GM12873 (cell line): Measurements from ENCODE around the gene BOLL.

Source experiments
- TF ChIP-seq, protein P1 (sequence below): IDR thresholded peaks from 2 replicates; pipeline ENCODE4 v1.5.1; 2012; ENCODE audit warnings: low read depth, mild to moderate bottlenecking, moderate library complexity, low read length, control low read depth; ENCODE audit not compliant: insufficient read depth; ENCODE audit errors: missing control alignments

The BOLL gene

DNA sequence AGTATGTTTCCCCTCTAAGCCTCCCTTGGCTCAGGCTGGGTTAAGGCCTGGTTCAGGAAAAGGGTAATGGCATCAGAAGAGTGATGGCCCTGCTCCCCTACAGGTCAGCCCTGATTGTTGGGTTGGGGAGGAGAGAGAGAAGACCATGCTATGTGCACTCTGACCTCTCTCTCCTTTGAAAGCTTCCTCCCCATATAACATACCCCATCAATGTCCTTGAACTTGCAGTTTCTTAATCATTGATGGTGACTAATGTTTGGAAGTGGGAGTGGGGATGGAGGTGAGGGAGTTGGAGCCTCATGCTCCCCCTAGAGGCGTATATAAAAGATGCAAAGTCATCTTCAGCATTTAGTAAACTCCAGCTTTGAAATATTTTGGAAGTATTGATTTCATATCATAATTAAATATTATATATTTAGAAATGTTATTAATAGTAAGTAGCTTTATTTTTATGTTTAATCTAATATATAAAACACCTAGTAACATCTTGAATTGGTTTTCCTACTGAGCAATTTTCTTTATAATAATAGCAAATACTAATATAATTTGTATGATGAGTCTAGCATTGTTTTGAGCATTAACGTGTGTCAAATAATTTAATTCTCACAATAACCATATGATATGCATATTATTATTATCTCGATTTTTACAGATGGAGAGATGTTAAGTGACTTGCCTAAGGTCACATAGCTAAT is 28.1 kb upstream of the BOLL start:
- TF ChIP-seq, protein P1, sequence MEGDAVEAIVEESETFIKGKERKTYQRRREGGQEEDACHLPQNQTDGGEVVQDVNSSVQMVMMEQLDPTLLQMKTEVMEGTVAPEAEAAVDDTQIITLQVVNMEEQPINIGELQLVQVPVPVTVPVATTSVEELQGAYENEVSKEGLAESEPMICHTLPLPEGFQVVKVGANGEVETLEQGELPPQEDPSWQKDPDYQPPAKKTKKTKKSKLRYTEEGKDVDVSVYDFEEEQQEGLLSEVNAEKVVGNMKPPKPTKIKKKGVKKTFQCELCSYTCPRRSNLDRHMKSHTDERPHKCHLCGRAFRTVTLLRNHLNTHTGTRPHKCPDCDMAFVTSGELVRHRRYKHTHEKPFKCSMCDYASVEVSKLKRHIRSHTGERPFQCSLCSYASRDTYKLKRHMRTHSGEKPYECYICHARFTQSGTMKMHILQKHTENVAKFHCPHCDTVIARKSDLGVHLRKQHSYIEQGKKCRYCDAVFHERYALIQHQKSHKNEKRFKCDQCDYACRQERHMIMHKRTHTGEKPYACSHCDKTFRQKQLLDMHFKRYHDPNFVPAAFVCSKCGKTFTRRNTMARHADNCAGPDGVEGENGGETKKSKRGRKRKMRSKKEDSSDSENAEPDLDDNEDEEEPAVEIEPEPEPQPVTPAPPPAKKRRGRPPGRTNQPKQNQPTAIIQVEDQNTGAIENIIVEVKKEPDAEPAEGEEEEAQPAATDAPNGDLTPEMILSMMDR, result peak; percentile 63

DNA sequence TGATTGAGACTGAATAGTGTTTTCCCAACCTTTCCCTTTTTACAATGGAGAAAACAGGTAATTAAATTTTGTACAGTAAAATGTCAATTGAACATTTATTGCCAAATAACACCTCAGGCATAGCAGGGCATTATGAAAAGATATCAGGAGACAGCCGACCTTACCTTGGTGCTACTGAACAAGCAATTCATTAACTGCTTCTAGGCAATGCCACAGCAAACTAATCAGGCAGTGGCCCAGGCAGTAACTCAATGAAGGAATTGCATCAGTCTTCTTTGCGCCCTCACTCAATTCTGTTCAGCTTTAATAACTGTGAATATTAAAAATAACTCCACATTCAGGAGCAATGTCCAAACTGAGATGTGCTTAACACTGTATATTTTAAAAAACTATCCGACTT is 25.4 kb upstream of the BOLL start:
- TF ChIP-seq, protein P1, result no peak

DNA sequence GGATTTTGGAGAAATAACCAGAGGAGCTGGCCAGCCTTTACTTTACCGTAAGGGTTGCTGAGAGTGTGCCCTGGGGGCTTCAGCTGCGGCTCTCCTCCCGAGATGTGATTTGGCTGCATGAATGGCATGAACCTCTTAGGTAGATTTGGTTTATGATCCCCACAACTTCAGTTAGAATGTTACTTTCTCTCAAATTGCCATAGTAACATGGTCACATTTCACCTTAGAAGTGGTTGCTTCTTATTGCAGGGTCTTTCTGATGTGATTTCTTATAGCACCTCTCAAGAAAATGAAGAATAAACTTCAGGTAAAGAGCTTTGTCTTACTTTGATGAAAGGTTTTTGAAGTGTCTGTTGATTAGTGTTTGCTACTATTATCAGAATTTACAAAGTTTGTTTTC is 24.9 kb upstream of the BOLL start:
- TF ChIP-seq, protein P1, result no peak

DNA sequence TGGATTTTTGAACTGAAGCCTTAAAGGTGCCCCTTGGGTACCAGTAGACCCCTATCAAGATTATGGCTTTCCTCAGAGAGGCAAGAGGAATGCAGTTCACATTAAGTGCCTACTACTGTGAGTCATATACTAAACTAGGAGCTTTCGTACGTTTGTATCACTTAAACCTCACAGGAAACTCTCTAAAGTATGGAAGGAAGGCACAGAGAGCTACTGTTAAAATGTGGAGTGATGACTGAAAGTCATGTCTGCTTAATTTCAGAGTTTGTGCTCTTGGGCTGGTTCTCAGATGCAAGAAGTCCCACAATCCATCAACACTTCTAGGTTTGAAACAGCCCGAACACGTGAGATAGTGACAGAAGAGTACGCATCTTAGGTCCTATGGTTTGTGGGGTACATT is 23.9 kb upstream of the BOLL start:
- TF ChIP-seq, protein P1, result no peak

DNA sequence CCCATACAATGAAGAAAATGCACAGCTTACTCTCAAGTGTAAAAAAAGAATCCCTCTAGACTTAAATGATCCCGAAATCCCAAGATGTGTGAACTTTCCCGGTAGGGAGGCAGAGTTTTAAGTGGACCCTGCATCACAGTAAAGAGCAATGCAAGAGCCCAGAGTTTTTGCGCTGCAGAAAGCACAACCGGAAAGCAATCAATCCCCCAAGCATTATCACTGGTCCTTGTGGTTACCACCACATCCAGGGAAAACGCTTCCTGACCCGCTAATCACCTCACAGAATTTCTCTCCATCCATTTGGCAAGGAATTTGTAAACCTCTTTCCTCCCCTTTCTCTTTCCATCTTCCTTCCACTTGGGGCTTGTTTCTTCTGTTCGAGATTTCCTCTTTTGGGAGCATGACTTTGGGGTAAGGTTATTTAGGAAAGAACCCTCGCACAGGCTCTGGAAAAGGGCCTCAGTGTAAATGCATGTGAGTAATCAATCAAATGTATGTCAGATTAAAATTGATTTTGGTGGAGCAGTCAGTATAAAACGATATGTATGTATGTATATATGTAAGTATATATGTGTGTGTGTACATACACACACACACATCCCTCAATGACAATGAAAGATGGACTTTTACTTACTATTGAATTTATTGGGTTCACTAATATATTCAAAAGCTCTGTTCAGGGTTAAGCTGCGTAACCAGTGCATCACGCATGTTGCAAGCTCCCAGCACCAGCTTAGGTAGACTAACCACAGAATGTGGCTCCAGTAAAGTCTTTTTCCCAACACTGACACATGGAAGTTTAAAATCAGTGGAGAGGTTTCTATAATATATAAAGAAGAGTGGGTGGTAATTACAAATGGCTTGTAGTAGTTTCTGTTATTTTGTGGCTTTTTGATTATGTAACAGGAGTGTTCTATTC is 20.9 kb upstream of the BOLL start:
- TF ChIP-seq, protein P1, result no peak

DNA sequence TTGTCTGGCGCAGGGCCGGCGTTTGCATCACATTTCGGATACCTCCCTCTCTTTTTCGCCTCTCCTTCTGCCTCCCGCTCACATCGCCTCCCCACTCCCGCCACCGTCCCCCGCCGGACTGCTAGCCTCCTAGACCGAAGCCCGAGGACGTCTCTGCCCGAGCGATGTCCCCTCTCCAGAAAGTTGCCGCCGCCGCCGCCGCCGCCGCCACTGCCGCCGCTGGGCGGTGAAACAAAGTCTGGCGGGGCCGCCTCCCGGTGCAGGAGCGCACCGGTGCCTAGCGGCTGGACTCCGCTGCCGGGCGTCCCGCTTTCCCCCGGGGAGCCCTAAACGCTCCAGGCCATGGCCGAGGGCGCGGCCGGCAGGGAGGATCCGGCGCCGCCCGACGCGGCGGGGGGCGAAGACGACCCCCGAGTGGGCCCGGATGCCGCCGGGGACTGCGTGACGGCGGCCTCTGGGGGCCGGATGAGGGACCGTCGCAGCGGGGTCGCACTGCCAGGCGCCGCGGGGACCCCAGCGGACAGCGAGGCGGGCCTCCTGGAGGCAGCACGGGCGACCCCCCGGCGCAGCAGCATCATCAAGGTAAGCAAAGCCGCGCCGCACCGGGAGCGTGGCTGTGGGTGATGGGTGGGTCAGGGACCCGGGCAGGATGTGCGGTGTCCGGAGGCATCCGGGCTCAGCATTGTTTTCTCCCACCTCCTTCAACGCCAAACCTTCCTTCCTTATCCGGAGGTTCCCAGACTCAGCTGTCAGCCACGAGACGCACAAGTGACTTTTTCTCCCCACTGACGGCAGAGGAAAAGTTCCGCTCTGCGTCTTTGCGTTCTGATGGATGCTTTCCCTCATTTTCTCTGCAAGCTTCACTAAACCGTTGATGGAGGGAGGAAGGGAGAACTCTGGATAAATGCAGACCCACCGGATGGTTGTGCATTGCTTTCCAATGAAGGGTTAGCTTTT is 19.9 kb upstream of the BOLL start:
- TF ChIP-seq, protein P1, result no peak
